HG03025 (cell line): ENCODE measurements around the gene ALX4.

Experiments used
- ATAC-seq: cut with Tn5 transposase; IDR thresholded peaks from one replicate; pipeline ENCODE4 v1.9.1; 2021; ENCODE audit warnings: mild to moderate bottlenecking, moderate library complexity; ENCODE audit not compliant: unreplicated experiment, low FRiP score

ALX4 gene

DNA sequence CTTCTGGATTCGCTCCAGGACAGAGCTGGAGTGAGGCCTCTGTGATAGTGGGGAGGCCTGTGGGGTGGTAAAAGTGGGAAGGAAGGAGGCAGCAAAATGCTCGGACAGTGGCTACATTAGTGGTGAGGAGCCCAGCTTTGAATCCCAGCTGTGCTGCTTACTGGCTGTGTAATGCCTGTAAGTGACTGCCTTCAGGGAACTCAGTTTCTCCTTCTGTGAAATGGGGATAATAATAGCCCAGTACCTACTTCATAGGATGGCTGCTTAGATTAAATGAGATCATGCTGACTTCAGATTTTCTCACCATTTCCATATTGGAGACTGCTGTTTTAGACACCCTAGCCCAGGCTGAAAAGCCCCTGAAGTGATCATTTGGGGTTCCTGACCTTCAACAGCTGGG, 8.4 kb upstream of the ALX4 start:
- no peak for ATAC-seq

DNA sequence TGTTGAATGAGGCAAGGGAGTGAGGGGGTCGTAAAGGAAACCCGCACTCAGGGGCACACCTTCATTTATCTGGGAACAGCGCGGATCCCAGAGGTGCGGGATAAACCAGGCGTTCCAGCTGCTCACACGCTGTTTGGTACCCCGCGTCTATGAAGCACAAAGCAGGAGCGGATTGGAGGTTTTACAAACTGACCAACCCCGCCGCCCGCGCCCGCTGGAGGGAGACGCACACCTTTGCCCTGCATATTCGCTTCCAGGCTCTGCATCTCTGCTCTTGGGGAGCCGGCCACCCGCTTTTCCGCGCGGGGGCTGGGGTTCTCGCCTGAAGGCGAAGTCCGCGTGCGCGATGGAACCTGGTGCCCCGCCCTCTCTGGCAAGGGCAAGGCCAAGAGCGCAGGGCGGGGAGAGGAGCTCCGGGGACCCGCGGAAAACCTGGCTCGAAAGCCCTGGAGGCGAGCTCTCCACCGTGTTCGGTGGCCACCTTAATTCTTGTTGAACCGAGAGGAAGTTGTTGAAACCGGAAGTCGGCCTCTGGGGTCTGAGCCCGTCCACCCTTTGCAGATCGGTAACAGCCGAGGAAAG, 6.8 kb upstream of the ALX4 start:
- ATAC-seq: no peak

DNA sequence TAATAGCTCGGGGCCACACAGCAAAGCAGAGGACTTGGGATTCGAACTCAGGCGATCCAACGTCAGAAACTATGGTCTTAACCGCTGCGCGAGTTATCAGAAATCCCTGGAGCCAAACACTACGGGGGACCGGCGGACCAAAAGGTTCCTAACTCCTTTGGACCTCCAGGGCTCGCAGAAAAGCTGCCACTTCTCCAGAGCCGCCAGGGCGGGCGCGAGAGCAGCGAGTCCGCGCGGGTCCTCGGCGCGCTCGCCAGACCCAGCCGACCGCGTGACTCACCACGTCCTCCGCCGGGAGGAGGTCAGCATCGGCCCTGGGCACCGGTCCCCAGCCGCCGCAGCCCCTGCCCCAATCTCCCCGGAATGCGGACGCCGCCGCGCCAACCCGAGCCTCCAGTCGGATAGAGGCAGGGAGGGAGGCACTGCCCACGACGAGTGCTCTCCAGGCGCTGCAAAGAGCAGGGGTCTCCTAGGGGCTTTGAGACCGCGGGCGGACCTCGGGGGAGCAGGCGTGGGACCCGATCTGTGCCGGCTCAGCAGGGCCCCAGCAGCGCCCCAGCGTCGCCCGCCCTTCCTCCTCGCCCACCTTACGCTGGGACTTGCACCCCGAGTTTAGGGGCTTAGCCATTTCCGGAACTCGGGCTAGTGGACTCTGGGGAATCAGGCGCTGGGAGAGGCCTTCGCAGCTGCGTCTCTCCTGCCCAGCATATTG, 6.2 kb upstream of the ALX4 start:
- no peak for ATAC-seq

DNA sequence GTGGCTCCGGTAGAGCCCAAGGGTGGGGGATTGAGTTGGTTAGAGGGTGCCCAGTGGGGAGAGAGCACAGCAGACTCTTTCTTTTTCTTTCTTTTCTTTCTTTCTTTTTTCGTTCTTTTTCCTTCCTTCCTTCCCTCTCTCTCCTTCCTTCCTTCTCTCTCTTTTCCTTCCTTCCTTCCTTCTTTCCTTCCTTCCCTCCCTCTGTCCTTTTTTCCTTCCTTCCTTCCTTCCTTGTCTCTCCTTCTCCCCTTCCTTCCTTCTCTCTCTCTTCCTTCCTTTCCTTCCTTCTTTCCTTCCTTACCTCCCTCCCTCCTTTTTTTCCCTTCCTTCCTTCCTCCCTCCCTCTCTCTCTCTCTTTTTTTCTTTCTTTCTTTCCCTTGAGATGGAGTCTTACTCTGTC, 4.8 kb upstream of the ALX4 start:
- no peak for ATAC-seq

DNA sequence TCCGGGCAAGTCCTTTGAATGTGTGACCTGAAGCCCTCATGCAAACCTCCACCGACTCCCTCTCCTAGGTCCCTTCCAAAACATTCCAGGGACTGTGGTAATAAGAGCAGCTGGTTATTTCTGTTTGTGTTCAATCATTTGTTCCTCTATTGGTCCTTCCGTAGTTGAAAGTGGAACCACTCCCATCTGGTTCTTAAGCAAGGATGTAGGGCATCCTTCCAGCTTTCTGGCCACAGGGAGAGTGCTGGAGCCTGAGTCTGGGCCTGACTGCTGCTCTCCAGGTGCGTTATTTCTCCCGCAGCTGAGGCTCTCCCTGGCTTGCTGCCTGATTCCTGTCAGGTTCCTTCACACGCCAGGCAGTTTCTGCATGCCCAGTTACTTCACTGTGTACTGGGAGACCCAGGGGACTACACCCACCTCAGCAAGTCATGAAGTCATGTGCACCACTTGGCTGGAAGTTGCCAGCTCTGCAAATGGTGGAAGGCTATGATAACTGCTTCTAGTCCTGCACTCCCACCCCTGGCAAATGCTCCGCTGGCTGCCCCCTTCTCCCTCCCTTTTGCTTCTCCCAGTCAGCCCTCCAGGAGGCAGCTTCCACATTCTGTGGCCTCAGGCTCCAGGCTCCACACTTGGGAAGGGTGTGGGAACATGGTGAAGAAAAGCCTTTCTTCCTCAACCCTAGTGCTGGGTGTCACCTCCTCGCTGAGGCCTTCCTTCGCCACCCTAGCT, 4.0 kb upstream of the ALX4 start:
- no peak for ATAC-seq

DNA sequence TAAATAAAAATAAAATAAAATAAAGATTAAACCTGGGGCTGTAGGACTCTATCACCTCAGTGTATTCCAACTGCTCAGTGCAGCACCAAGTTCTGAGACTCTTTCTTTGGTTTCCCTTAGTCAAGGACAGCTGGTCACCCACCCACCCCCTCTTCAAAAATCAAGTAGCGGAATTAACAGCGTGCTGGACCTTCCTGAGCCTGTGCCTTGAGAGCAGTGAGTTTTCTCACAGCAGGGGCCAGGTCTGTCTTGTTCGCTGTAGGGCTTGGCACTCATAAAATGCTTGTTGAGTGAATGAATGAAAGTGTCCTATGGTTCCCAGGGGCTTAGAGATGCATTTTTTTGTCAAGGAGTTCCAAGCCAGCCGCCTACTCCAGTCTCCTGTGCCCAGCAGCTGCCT, 2.9 kb upstream of the ALX4 start:
- ATAC-seq: no peak

DNA sequence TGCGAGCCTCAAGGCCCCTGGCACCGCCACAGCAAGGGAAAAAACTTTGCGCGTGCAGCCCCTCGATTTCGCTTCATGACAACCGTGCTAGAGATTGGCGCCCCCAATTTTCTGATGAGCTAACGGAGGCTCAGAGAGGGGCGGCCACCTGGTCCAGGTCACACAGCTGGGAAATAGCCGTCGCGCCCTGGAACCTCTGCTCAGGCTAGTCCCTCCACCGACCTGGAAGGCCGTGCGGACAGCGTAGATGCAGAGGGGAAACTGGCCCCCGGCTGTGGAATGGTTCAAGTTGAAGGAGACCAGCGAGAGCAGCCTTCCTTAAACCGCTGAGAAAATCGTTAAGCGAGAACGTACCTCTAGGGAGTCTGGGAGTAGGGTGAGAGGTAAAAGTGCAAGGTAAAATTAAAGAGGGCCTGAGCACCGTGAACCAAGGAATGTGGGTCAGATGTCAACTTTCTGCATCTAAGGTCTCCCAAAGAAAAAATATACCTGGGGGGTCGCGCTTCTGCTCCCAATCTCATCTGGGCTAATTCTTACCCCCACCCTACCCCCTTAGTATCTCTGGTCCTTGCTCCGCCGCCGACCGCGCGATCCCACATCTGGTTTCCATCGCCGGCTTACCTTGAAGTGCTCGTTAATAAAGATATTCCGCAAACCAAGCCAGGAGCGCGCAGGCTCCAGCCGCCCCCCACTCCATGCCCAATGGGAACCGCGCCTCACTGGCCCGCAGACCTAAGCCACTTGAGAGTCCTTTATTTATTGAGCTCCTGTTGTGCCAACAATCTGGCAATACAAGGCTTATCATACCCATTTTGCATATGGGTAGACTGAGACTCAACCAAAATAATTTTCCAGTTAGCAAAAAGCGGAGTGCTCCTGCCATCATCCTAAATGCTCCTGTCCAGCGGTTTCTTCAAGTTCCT, 1.7 kb upstream of the ALX4 start:
- no peak for ATAC-seq

DNA sequence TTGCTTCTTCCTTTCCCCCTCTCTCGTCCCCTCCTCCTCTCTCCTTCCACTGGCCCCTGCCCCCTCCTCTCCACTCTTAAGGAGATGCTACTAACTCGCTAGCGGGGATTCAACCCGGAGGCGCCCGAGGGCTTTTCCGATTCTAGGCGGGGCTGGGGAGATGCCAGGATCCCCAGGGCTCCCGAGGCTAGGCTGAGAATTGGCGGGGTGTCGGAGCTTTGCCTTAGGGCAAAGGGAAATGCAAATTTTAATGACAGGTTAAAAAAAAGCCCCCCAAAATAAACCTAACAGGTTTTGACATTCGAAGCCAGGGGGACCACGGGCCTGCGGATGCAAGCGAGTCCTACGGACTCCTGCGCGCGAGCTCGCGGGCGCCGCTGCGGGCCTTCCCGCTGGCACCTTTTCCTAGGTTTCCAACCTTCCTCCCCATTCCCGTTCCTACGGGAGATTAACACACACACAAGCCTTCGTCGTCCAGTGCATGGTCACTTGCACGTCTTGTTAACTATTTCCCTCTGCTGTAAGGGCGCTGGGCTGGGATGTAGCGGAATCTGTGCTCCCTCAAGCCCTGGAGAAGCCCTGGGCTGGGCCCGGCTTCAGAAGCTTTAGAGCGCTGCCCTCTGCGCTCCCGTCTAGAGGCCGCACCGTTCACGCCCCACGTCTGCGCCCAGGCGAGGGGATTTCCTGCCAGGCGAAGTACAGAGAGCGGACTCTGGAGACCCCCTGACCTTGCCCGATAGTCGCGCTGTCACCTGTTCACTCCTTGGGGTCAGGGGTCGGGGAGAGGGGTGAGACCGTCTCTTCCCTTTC, 729 bp upstream of the ALX4 start:
- ATAC-seq: no peak

DNA sequence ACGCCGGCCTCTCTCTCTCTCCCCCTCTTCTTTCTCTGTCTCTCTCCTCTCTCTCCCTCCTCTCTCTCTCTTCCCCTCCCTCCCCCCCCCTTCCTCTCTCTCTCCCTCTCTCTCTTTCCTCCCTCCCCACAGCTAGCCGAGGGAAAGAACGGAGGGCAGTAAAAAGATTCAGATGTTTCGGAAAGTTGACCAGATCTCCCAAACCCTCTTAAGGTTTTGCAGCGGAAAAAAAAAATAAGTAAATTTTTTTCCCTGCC, 195 bp upstream of the ALX4 start:
- no peak for ATAC-seq

DNA sequence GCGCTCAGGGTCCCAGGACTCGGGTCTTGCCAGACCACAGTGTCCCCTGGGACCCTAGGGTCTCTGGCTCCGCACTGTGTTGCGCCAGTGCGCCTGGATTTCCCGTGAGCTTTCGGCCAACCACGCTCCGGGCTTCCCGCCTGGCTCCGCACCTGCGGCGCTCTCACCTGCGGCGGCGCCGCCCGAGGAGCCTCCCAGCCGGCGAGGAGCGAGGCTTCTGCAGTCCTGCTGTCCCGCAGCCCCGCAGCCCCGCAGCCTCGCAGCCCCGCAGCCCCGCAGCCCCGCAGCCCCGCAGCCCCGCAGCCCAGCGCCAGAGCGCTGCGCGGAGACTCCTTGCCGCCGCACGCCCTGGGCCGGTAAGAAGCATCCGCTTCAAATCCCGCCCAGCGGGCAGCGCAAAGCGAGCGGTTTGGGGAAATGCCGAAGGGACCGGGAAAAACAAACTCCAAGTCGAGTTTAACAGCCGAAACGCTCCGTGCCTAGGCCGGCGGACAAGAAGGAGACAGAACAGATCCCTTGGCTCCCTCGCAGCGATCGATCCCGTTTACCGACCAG, 939 bp downstream of the ALX4 start:
- no peak for ATAC-seq

DNA sequence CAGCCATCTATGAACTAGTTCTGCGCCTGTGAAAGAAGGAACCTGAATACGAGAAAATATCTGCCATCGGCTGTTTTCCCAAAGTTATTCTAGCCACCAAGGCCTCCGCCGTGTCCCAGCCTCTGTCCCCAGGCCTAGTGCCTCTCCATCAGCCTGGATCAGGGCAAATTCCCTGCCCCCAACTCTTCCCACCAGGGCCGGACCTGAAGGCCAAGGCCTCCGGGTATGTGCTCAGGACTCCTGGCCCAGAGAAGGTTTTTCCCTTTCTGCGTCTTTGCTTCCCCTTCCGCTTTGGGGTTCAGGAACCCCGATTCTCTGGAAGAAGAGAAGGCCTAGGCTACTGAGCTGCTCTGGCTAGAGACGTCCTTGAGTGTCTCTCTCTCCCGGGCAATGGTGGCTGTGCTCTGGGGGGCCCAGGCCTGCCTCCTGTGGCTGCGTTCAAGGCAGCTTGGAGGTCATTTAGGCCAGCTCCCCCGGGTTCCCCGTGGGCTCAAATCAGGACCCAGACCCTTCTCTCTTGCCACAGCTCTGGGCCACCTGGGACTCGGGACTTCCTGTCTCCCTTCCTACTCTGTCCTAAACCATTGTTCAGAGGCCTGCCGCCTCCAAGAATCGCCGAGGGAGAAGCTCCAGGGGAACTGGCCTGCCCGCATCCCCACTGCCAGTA, 1.6 kb downstream of the ALX4 start:
- ATAC-seq: no peak

DNA sequence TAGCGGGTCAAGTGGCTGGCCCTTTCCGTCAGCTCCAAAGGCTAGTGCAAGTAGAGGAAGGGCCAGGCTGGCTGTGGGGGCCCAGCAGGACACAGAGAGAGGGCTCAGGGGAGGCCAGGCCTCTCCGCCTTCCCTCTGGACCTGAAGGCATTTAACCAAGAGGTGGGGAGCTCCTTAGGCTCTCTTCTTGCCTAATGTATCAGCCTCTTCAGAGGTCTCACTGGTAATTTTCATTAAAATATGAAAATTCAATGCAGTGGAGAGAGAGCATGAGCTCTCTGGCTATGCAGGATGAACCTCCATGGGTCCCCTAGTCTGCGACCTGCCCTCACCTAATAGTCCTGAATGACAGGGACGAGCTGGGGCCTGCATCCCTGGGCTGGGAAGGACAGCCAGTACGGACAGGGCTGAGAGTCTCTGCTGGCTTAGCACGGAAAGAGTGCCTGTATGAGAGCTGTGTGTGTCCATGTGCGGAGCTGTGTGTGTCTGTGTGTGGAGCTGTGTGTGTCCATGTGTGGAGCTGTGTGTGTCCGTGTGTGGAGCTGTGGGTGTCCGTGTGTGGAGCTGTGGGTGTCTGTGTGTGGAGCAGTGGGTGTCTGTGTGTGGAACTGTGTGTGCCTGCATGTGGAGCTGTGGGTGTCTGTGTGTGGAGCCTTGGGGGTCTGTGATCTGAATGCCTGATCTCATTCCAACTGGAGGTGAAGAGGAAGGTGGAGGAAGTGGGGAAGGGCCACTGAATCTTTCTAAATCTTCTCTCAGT, 2.4 kb downstream of the ALX4 start:
- ATAC-seq: no peak

DNA sequence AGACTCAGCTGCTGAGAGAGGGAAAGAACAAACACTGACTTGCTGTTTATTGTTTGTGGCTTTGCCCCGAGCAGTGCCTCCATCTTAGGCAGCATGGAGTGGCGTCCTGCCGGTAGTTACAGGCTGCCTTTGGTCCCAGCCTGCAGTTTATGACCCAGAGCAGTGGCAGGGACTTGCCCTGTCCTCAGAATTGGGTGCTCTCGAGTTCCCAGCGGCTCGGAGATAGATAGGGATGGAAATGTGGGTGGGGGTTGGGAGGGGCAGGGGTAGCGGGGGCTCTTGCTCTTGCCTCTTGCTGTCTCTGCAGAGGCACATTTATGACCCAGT, 3.1 kb downstream of the ALX4 start:
- ATAC-seq: no peak

DNA sequence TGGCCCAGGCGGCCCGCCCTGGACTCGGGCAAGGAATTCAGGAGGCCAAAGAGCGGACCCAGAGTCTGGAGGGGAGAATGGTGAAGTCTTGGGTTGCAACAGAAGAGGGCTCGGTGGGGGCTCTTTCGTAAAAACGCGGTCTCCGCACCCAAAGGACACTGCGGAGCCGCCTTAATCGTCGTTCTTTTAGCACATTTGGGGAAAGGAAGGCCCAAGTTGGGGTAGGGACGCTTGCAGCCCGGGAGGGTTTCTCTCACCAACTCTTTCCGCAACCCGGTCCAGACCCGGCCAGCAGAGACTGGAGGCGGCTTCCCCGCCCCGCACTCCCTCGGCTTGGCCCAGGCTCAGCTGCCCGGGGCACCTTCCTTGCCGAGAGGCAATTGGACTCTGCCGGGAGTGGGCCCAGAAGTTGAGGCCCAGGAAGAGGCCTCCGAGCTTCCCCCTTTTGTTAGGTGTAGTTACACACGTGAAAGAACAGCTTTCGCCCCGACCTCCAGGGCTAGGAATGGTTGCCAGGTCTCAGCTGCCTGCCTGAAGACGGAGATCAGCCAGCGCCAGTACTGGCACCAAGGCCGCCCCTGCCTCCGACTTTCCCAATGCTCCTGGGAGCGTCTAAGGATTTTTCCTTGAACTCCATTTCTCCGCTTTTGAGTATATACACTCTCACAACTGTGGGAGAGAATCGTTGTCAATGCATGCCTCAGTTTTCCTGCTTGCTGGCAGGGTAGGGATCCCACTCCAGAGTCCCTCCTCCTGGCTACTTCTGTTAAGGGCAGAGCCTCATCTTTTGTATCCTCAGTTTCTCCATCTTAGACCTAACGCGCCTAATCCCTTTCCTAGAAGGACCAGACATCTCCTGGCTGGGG, 3.7 kb downstream of the ALX4 start:
- no peak for ATAC-seq

DNA sequence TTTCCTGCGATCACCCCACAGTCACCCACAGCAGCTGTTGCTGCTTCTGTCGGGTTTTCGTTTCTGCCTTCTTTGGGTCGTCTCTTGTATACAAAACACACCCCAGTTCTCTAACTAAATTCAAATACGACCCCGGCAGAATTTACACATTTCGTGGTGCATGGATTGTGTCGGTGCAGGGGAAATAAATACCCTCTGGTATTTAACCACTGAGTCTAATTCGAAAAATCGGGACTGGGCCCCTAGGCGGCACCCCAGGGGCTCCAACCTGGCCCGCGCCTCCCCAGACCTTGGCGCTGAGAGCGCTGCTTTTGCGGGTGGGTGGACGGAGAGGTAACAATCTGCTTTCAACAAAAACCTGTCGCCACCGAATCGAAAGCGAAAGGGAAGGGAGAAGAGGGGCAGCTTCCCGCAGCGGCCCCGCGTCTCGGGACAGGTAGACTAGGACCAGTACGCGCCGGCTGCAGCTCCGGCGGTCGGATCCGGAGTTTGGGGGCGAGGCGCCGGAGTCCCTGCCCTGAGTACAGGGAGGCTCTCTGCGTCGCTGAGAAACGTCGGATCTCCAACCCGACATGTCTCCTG, 4.4 kb downstream of the ALX4 start:
- ATAC-seq: no peak

DNA sequence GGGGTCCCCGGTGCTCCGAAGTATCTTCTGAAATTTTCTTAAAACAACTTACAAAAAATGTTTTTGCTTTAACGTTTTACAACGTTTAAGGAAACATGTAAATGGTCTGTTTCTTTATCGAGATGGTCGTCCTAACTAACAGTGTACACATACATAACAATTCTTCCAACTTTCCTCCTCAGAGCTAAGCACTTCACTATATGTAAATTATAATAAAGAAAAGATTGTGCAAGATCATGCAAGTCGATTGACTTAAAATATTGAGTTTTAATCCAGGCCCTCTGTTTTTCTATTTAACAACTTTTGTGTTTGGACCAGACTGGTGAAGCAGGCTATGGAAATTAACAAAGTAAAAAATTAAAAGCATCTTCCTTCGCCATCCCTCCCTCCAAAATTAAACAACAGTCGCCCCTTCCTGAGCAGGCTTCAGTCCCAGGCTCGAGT, 4.9 kb downstream of the ALX4 start:
- no peak for ATAC-seq
